ENCODE data around the gene RNF150.

DNA sequence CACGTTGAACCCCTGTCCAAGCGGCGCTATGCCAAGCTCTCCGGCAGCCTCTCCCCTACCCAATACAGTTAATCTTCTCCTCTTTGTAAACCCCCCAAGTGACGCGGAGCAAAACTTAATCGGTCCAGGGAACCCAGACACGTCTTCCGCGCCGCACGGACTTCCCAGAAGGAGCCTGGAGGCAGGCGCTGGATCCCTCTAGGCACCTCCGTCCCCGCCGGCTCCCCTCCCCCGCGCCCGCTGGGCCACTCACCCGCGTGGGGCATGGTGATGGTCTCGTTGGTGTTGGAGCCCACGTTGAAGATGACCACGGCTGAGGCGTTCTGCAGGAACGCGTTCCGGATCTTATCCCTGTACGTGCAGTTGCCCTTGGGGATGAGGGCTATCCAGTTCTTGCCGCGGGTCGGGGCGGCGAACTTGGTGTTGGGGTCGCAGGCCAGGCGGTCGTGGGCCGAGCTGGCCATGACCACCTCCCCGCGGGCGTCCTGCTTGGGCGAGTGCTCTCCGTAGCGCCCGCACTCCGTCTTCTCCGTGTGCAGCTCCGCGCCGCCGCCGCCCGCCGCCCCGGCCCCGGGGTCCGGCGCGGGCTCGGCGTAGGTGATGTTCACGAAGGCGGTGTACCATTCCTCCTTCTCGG lies 1.1 kb downstream of the RNF150 start:
- TF ChIP-seq YY1 (IDR thresholded peaks at IDR 0.05; ENCODE audit: low read depth, low read length), result no peak
- TF ChIP-seq MAFK (IDR thresholded peaks at IDR 0.05; ENCODE audit: low read depth, low read length), result no peak
- TF ChIP-seq, protein P1, sequence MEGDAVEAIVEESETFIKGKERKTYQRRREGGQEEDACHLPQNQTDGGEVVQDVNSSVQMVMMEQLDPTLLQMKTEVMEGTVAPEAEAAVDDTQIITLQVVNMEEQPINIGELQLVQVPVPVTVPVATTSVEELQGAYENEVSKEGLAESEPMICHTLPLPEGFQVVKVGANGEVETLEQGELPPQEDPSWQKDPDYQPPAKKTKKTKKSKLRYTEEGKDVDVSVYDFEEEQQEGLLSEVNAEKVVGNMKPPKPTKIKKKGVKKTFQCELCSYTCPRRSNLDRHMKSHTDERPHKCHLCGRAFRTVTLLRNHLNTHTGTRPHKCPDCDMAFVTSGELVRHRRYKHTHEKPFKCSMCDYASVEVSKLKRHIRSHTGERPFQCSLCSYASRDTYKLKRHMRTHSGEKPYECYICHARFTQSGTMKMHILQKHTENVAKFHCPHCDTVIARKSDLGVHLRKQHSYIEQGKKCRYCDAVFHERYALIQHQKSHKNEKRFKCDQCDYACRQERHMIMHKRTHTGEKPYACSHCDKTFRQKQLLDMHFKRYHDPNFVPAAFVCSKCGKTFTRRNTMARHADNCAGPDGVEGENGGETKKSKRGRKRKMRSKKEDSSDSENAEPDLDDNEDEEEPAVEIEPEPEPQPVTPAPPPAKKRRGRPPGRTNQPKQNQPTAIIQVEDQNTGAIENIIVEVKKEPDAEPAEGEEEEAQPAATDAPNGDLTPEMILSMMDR (IDR thresholded peaks at IDR 0.05; ENCODE audit: control extremely low read depth in 1 of 3, insufficient read depth in 1 of 3, low read depth in 1 of 3, low read length in 3 of 3), result no peak
- TF ChIP-seq GABPA (IDR thresholded peaks at IDR 0.05; ENCODE audit: borderline replicate concordance, insufficient read depth, low read length), result no peak
- no peak; the same call in 1 of the 2 replicates for TF ChIP-seq POLR2AphosphoS5 (IDR thresholded peaks at IDR 0.05; ENCODE audit: low read depth, low read length)
- TF ChIP-seq EZH2 (IDR thresholded peaks at IDR 0.05; ENCODE audit: low read depth, low read length, severe bottlenecking), result peak; percentile 24
- TF ChIP-seq, protein P2, sequence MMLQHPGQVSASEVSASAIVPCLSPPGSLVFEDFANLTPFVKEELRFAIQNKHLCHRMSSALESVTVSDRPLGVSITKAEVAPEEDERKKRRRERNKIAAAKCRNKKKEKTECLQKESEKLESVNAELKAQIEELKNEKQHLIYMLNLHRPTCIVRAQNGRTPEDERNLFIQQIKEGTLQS (IDR thresholded peaks at IDR 0.05; ENCODE audit: insufficient read depth, low read depth, low read length), result no peak
- TF ChIP-seq EGR1 (IDR thresholded peaks at IDR 0.05; ENCODE audit: borderline replicate concordance, low read depth, low read length), result no peak
- TF ChIP-seq TAF1 (IDR thresholded peaks at IDR 0.05; ENCODE audit: low read depth, low read length), result peak; percentile 58
- no peak for TF ChIP-seq POLR2A (IDR thresholded peaks at IDR 0.05; ENCODE audit: control extremely low read depth in 1 of 2, low read depth in 2 of 2, low read length in 2 of 2)

All from H1 (cell line).